ENCODE measurements around the gene EPC2. TPM values are rescaled to one million over a fixed set of nuclear protein-coding genes. Genes with fewer than 3 reads are reported as not detected.

EPC2 gene
- total and polyA plus RNA-seq, 2 donors from 2014 or later = 7.2 to 43.9 TPM

DNA sequence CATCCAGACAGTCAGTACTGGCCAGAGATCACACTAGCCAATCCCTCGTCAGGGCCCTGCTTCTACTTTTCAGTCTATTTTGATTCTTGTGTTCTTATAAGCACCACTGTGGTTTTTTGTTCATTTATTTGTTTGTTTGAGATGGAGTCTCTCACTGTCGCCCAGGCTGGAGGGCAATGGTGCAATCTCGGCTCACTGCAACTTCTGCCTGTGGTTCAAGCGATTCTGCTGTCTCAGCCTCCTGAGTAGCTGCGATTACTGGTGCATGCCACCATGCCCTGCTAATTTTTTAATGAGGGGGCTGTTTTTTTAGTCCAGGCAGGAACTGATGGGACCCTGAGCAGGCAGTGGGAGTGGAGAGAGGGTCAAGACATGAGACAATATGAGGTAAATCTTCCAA lies 165.5 kb downstream of the EPC2 start:
- Histone ChIP-seq H3K27ac (ENCODE audit: low read depth in 2 of 2, low read length in 2 of 2) (no peak overlapping the region), H3K4me1 (ENCODE audit: control insufficient read depth in 2 of 3, insufficient read depth in 2 of 3, low read depth in 1 of 3, low read length in 3 of 3) (peaks cover 0 to 8% (median 0%) of the 10 kb centered on the region in 3 donors), H3K9me3 (ENCODE audit: control insufficient read depth in 2 of 3, insufficient read depth in 1 of 3, low read length in 3 of 3) (no peaks in the 10 kb centered on the region), H3K9ac (ENCODE audit: low read length in 3 of 3) (no peak overlapping the region), H3K36me3 (ENCODE audit: control insufficient read depth in 2 of 3, insufficient read depth in 3 of 3, low read length in 3 of 3) (no peaks in the 10 kb centered on the region), H3K27me3 (ENCODE audit: control insufficient read depth, insufficient read depth, low read length) (no peaks in the 10 kb centered on the region), H3K4me3 (ENCODE audit: low read length in 3 of 3) (no peak overlapping the region)
- intact Hi-C loops (cut with DNase I) = no loop called here
- DNase-seq = peak in 2 of 5 donors; percentile 9
- no peak for FAIRE-seq
- TF ChIP-seq, protein P1, sequence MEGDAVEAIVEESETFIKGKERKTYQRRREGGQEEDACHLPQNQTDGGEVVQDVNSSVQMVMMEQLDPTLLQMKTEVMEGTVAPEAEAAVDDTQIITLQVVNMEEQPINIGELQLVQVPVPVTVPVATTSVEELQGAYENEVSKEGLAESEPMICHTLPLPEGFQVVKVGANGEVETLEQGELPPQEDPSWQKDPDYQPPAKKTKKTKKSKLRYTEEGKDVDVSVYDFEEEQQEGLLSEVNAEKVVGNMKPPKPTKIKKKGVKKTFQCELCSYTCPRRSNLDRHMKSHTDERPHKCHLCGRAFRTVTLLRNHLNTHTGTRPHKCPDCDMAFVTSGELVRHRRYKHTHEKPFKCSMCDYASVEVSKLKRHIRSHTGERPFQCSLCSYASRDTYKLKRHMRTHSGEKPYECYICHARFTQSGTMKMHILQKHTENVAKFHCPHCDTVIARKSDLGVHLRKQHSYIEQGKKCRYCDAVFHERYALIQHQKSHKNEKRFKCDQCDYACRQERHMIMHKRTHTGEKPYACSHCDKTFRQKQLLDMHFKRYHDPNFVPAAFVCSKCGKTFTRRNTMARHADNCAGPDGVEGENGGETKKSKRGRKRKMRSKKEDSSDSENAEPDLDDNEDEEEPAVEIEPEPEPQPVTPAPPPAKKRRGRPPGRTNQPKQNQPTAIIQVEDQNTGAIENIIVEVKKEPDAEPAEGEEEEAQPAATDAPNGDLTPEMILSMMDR (IDR thresholded peaks at IDR 0.05; ENCODE audit: borderline replicate concordance, extremely low read depth, insufficient read depth) = no peak

DNA sequence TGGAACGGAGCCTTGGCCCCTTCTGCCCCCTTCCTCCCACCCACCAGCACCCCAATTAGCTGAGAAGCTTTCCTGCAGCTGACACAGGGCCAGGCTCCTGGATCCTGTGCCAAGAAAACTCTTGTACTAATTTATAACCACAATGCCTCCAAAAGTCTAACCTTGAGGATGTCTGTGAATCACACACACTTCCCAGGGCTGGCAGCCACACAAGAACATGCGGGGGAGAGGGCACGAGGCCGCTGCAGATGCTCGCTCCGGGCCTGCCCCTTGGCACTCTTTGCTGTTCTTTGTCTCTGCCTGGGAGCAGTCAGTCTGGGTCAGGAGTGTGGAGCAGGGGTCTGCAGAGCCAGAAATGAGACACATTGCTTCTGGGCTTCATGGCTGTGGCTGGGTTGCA lies 167.8 kb downstream of the EPC2 start:
- H3K27ac ChIP-seq (ENCODE audit: low read depth in 2 of 2, low read length in 2 of 2) = no peak overlapping the region
- H3K9ac ChIP-seq (ENCODE audit: low read length in 3 of 3) = no peak overlapping the region
- TF ChIP-seq, protein P1 (IDR thresholded peaks at IDR 0.05; ENCODE audit: borderline replicate concordance, extremely low read depth, insufficient read depth) = no peak
- H3K4me1 ChIP-seq (ENCODE audit: control insufficient read depth in 2 of 3, insufficient read depth in 2 of 3, low read depth in 1 of 3, low read length in 3 of 3) = peaks cover 0 to 11% (median 0%) of the 10 kb centered on the region in 3 donors
- intact Hi-C loops (cut with DNase I) = no loop called here
- H3K27me3 ChIP-seq (ENCODE audit: control insufficient read depth, insufficient read depth, low read length) = no peaks in the 10 kb centered on the region
- H3K36me3 ChIP-seq (ENCODE audit: control insufficient read depth in 2 of 3, insufficient read depth in 3 of 3, low read length in 3 of 3) = no peaks in the 10 kb centered on the region
- no peaks in the 10 kb centered on the region for H3K9me3 ChIP-seq (ENCODE audit: control insufficient read depth in 2 of 3, insufficient read depth in 1 of 3, low read length in 3 of 3)
- FAIRE-seq (no peak), DNase-seq (peak in 2 of 5 donors; percentile 39 to 93)
- H3K4me3 ChIP-seq (ENCODE audit: low read length in 3 of 3) = no peak overlapping the region

DNA sequence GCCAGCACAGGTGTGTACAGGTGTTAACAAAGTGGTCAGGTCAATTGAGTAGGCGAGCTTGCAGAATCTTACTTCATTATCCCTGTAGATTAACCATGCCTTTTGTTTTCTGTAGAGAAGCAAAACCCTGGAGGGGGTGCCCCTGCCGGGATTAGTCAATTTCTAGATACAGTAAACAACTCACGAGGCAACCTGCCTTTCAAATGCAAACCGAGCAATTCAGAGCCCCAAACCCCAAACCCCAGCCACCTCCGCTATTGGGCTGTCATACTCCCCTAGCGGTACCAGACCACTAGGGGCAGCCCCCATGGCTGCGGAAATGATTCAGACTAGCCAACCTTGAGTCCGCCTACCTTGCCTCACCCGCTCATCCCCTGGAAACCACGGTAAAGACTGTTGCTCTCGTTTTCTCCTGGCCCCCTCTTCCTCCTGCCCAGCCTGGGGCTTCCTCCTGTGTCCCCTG lies 169.1 kb downstream of the EPC2 start:
- H3K9ac ChIP-seq (ENCODE audit: low read length in 3 of 3) = no peak overlapping the region
- TF ChIP-seq, protein P1 (IDR thresholded peaks at IDR 0.05; ENCODE audit: borderline replicate concordance, extremely low read depth, insufficient read depth) = no peak
- FAIRE-seq (no peak), DNase-seq (no peak)
- no peaks in the 10 kb centered on the region for H3K27me3 ChIP-seq (ENCODE audit: control insufficient read depth, insufficient read depth, low read length)
- H3K4me3 ChIP-seq (ENCODE audit: low read length in 3 of 3) = no peak overlapping the region
- no peaks in the 10 kb centered on the region for H3K9me3 ChIP-seq (ENCODE audit: control insufficient read depth in 2 of 3, insufficient read depth in 1 of 3, low read length in 3 of 3)
- no peaks in the 10 kb centered on the region for H3K36me3 ChIP-seq (ENCODE audit: control insufficient read depth in 2 of 3, insufficient read depth in 3 of 3, low read length in 3 of 3)
- no peak overlapping the region for H3K27ac ChIP-seq (ENCODE audit: low read depth in 2 of 2, low read length in 2 of 2)
- peaks cover 0 to 11% (median 0%) of the 10 kb centered on the region in 3 donors for H3K4me1 ChIP-seq (ENCODE audit: control insufficient read depth in 2 of 3, insufficient read depth in 2 of 3, low read depth in 1 of 3, low read length in 3 of 3)
- intact Hi-C loops (cut with DNase I) = no loop called here

Data from kidney (tissue), 14 donors.